GM23248 (cell line): ENCODE measurements around the gene KLK1.

Experiments used
- EZH2 ChIP-seq: fragments of 200-600 bp; sonication (generic); IDR thresholded peaks from 2 replicates; pipeline ENCODE4 v1.6.1; 2018; ENCODE audit warnings: antibody characterized with exemption, mild to moderate bottlenecking; ENCODE audit not compliant: insufficient read depth, poor library complexity, severe bottlenecking
- EZH2phosphoT487 ChIP-seq: fragments of 200-600 bp; sonication (generic); IDR thresholded peaks from 2 replicates; pipeline ENCODE4 v1.6.1; 2018; ENCODE audit warnings: antibody characterized with exemption, moderate library complexity, mild to moderate bottlenecking, low read depth; ENCODE audit not compliant: insufficient read depth

- TF ChIP-seq EZH2 = no peak
- no peak for TF ChIP-seq EZH2phosphoT487
These were observed 31.2 kb upstream of the KLK1 start, which contains the start of gene KLK3 for GRCh38 chr19:50854636-50855410.
